Cardiac fibroblast (primary cell): Measurements from ENCODE around the gene PLA2G2D.

Experiments used
- DNase-seq, 2 donors: peaks; one replicate each; pipeline versions ENCODE4 v3.0.0 to v3.0.0-alpha.2; 2010; ENCODE audit warnings: low read depth in 2 of 2
- H3K4me3 ChIP-seq, 2 donors: replicated peaks in 1 of 2; 1 replicate in 1 of 2; 2 replicates in 1 of 2; pipeline ENCODE4 v1.5.1; 2011; ENCODE audit warnings: low read depth in 2 of 2, low read length in 2 of 2, mild to moderate bottlenecking in 2 of 2, moderate library complexity in 1 of 2
- TF ChIP-seq, protein P1 (sequence below): IDR thresholded peaks from one replicate; pipeline ENCODE4 v1.5.1; 2011; ENCODE audit warnings: low read depth, mild to moderate bottlenecking, low read length, inconsistent platforms

The PLA2G2D gene

GRCh38 chr1:20126041-20126805, 6.9 kb upstream of the PLA2G2D start:
- H3K4me3 ChIP-seq = no peak overlapping the region
- no peak for DNase-seq
- TF ChIP-seq, protein P1, sequence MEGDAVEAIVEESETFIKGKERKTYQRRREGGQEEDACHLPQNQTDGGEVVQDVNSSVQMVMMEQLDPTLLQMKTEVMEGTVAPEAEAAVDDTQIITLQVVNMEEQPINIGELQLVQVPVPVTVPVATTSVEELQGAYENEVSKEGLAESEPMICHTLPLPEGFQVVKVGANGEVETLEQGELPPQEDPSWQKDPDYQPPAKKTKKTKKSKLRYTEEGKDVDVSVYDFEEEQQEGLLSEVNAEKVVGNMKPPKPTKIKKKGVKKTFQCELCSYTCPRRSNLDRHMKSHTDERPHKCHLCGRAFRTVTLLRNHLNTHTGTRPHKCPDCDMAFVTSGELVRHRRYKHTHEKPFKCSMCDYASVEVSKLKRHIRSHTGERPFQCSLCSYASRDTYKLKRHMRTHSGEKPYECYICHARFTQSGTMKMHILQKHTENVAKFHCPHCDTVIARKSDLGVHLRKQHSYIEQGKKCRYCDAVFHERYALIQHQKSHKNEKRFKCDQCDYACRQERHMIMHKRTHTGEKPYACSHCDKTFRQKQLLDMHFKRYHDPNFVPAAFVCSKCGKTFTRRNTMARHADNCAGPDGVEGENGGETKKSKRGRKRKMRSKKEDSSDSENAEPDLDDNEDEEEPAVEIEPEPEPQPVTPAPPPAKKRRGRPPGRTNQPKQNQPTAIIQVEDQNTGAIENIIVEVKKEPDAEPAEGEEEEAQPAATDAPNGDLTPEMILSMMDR = no peak

- TF ChIP-seq, protein P1 = no peak
- DNase-seq = peak in 1 of 2 donors; percentile 19
- H3K4me3 ChIP-seq = no peak overlapping the region
These were observed 5.8 kb upstream of the PLA2G2D start for GRCh38 chr1:20125100-20125499.

- TF ChIP-seq, protein P1 = no peak
- DNase-seq = peak; percentile 82 to 88
- no peak overlapping the region for H3K4me3 ChIP-seq
These were observed 5.2 kb upstream of the PLA2G2D start for GRCh38 chr1:20124456-20125057.

GRCh38 chr1:20123722-20124455, 4.6 kb upstream of the PLA2G2D start:
- TF ChIP-seq, protein P1 = no peak
- DNase-seq = peak in 1 of 2 donors; percentile 31
- H3K4me3 ChIP-seq = no peak overlapping the region

DNA sequence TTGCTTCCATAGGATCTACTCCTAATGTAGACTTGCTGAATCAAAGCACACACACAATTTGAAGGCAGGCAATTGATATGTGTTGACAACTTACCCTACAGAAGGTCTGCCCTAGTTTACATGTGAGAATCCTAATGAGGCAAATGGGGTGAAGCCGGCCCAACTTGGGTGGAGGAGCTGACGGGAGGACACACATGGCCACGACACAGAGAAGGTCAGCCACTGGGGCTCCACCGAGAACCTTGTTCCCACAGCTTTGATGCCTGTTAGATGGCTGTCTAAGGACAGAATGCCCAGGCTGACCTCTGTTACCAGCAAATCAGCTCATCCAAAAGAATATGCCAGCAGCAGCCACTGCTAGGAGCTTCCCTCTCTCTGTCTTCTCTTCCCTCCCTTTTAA, 1.5 kb upstream of the PLA2G2D start:
- DNase-seq = no peak
- TF ChIP-seq, protein P1 = no peak
- no peak overlapping the region for H3K4me3 ChIP-seq

DNA sequence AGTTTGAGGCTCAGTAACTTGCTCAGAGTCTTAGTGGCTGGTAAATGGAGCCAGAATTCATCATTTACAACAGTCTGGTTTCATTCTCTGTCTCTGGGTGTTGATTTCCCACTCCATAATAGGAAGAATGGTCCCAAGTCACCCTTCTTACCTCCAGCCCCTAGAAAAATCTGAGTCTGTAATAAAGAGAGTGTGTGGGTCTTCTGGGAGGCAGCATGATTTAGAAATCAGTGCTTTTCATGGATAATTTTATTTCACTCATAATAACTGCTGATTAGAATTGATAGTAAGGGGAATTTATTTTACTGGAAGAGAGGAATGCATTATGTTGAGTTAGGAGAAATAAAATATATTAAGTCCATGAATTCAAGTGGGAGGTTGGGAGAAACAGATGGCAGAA, 2.1 kb downstream of the PLA2G2D start:
- no peak for DNase-seq
- H3K4me3 ChIP-seq = no peak overlapping the region
- TF ChIP-seq, protein P1 = no peak
